Effector memory CD4-positive, alpha-beta T cell (primary cell): ENCODE measurements around the gene ELANE.
A peak's percentile ranks its signal among the peaks of the same experiment; 100 is the strongest.

Source experiments
- DNase-seq, 3 donors: peaks; one replicate each; pipeline ENCODE4 v3.0.0-alpha.2; 2020
- H3K27ac ChIP-seq: 2 replicates; pipeline ENCODE4 v1.7.0; 2013; ENCODE audit warnings: mild to moderate bottlenecking, low read length, moderate library complexity; ENCODE audit not compliant: insufficient read depth, poor library complexity, severe bottlenecking
- H3K27me3 ChIP-seq: replicated peaks from 2 replicates; pipeline ENCODE4 v1.7.0; 2013; ENCODE audit warnings: mild to moderate bottlenecking, low read length; ENCODE audit not compliant: insufficient read depth, control insufficient read depth, poor library complexity, severe bottlenecking
- H3K36me3 ChIP-seq: 2 replicates; pipeline ENCODE4 v1.7.0; 2013; ENCODE audit warnings: mild to moderate bottlenecking, low read length, moderate library complexity; ENCODE audit not compliant: control insufficient read depth, insufficient read depth
- H3K4me1 ChIP-seq: 2 replicates; pipeline ENCODE4 v1.7.0; 2013; ENCODE audit warnings: low read length, mild to moderate bottlenecking; ENCODE audit not compliant: control insufficient read depth, insufficient read depth, poor library complexity, severe bottlenecking
- H3K4me3 ChIP-seq: 2 replicates; pipeline ENCODE4 v1.7.0; 2013; ENCODE audit warnings: low read length, low read depth, mild to moderate bottlenecking; ENCODE audit not compliant: insufficient read depth, poor library complexity, severe bottlenecking
- H3K9me3 ChIP-seq: 2 replicates; pipeline ENCODE4 v1.7.0; 2013; ENCODE audit warnings: mild to moderate bottlenecking, low read length, moderate library complexity; ENCODE audit not compliant: control insufficient read depth

ELANE gene

GRCh38 chr19:900043-900301, 47.9 kb downstream of the ELANE start:
- Histone ChIP-seq H3K27me3 (no peaks in the 10 kb centered on the region), H3K9me3 (no peaks in the 10 kb centered on the region), H3K36me3 (peaks cover 54% of the 10 kb centered on the region), H3K4me3 (no peak overlapping the region), H3K4me1 (no peaks in the 10 kb centered on the region), H3K27ac (peak overlapping the region; percentile 21)
- no peak for DNase-seq

GRCh38 chr19:900302-901111, 48.4 kb downstream of the ELANE start:
- no peak overlapping the region for H3K4me3 ChIP-seq
- H3K4me1 ChIP-seq = peaks cover under 1% of the 10 kb centered on the region
- H3K9me3 ChIP-seq = no peaks in the 10 kb centered on the region
- peaks cover 54% of the 10 kb centered on the region for H3K36me3 ChIP-seq
- peak overlapping the region; percentile 21 for H3K27ac ChIP-seq
- H3K27me3 ChIP-seq = no peaks in the 10 kb centered on the region
- DNase-seq = no peak

GRCh38 chr19:901216-902092, 49.4 kb downstream of the ELANE start:
- Histone ChIP-seq H3K36me3 (peaks cover 54% of the 10 kb centered on the region), H3K4me1 (peaks cover 4% of the 10 kb centered on the region), H3K9me3 (no peaks in the 10 kb centered on the region), H3K27me3 (no peaks in the 10 kb centered on the region), H3K4me3 (no peak overlapping the region), H3K27ac (no peak overlapping the region)
- DNase-seq = no peak

- Histone ChIP-seq H3K27me3 (no peaks in the 10 kb centered on the region), H3K27ac (no peak overlapping the region), H3K4me1 (peaks cover 10% of the 10 kb centered on the region), H3K9me3 (no peaks in the 10 kb centered on the region), H3K36me3 (peaks cover 49% of the 10 kb centered on the region), H3K4me3 (no peak overlapping the region)
- no peak for DNase-seq
These were observed 49.9 kb downstream of the ELANE start for GRCh38 chr19:902093-902370.

- H3K36me3 ChIP-seq = peaks cover 43% of the 10 kb centered on the region
- H3K9me3 ChIP-seq = no peaks in the 10 kb centered on the region
- H3K27ac ChIP-seq = no peak overlapping the region
- no peak overlapping the region for H3K4me3 ChIP-seq
- H3K27me3 ChIP-seq = no peaks in the 10 kb centered on the region
- H3K4me1 ChIP-seq = peaks cover 16% of the 10 kb centered on the region
- no peak for DNase-seq
These were observed 50.5 kb downstream of the ELANE start for GRCh38 chr19:902446-903226.

- no peak overlapping the region for H3K4me3 ChIP-seq
- no peaks in the 10 kb centered on the region for H3K27me3 ChIP-seq
- peaks cover 22% of the 10 kb centered on the region for H3K4me1 ChIP-seq
- no peak overlapping the region for H3K27ac ChIP-seq
- H3K36me3 ChIP-seq = peaks cover 40% of the 10 kb centered on the region
- H3K9me3 ChIP-seq = no peaks in the 10 kb centered on the region
- no peak for DNase-seq
These were observed 51.2 kb downstream of the ELANE start for GRCh38 chr19:903266-903797.

- Histone ChIP-seq H3K9me3 (no peaks in the 10 kb centered on the region), H3K27me3 (no peaks in the 10 kb centered on the region), H3K27ac (no peak overlapping the region), H3K4me1 (peaks cover 32% of the 10 kb centered on the region), H3K4me3 (no peak overlapping the region), H3K36me3 (peaks cover 28% of the 10 kb centered on the region)
- no peak for DNase-seq
These were observed 52.4 kb downstream of the ELANE start for GRCh38 chr19:904545-904944.
